Spleen (tissue), 11 donors: ENCODE measurements around the gene MAFF. TPM values are rescaled to one million over a fixed set of nuclear protein-coding genes. Genes with fewer than 3 reads are reported as not detected.

ENCODE experiments used
- DNase-seq: peaks from one replicate; pipeline ENCODE4 v3.0.0-alpha.2; 2020
- H3K27ac ChIP-seq, 8 donors: fragments of 200-600 bp; sonication (generic) in 7 of 8; 1 replicate in 4 of 8; 2 replicates in 4 of 8; pipeline versions ENCODE4 v1.5.0 to v1.8.0; 2016 to 2021; ENCODE audit warnings: inconsistent platforms in 4 of 8, mild to moderate bottlenecking in 4 of 8, moderate library complexity in 1 of 8
- H3K27me3 ChIP-seq, 7 donors: fragments of 200-600 bp; sonication (generic) in 6 of 7; replicated peaks in 1 of 7; 1 replicate in 4 of 7; 2 replicates in 3 of 7; pipeline versions ENCODE4 v1.5.0 to v1.8.0; 2016 to 2021; ENCODE audit warnings: inconsistent platforms in 3 of 7, mild to moderate bottlenecking in 1 of 7
- H3K36me3 ChIP-seq, 6 donors: fragments of 200-600 bp; sonication (generic) in 5 of 6; 1 replicate in 4 of 6; 2 replicates in 2 of 6; pipeline versions ENCODE4 v1.5.0 to v1.8.0; 2016 to 2021; ENCODE audit warnings: inconsistent platforms in 2 of 6
- H3K4me1 ChIP-seq, 6 donors: fragments of 200-600 bp; sonication (generic) in 5 of 6; 1 replicate in 3 of 6; 2 replicates in 3 of 6; pipeline versions ENCODE4 v1.5.0 to v1.8.0; 2016 to 2021; ENCODE audit warnings: inconsistent platforms in 3 of 6
- H3K4me3 ChIP-seq, 8 donors: fragments of 200-600 bp; sonication (generic) in 7 of 8; 1 replicate in 4 of 8; 2 replicates in 4 of 8; pipeline versions ENCODE4 v1.5.0 to v1.8.0; 2016 to 2021; ENCODE audit warnings: inconsistent platforms in 4 of 8, mild to moderate bottlenecking in 4 of 8, moderate library complexity in 2 of 8
- H3K9me3 ChIP-seq, 8 donors: fragments of 200-600 bp; sonication (generic) in 7 of 8; 1 replicate in 4 of 8; 2 replicates in 4 of 8; pipeline versions ENCODE4 v1.5.0 to v1.8.0; 2016 to 2021; ENCODE audit warnings: inconsistent platforms in 4 of 8
- CTCF ChIP-seq, 11 experiments: fragments of 200-600 bp in 7 of 11; fragments of 450-650 bp in 4 of 11; sonication (generic) in 4 of 11; IDR thresholded peaks in 8 of 11; conservative IDR thresholded peaks in 3 of 11; 1 replicate in 7 of 11; 2 replicates in 4 of 11; pipeline versions ENCODE4 v1.4.0 to v1.8.0; 2016 to 2021; ENCODE audit warnings: antibody characterized with exemption in 11 of 11, inconsistent platforms in 4 of 11, mild to moderate bottlenecking in 1 of 11
- POLR2A ChIP-seq, 3 donors: fragments of 450-650 bp; IDR thresholded peaks; one replicate each; pipeline ENCODE4 v1.5.1; 2017; ENCODE audit warnings: antibody characterized with exemption in 3 of 3, mild to moderate bottlenecking in 1 of 3
- POLR2AphosphoS5 ChIP-seq, 3 donors: sonication (generic); formaldehyde crosslinking; IDR thresholded peaks; one replicate each; pipeline ENCODE4 v1.5.1; 2017; ENCODE audit warnings: antibody characterized with exemption in 3 of 3
- WGBS, 5 donors: extraction: QIAGEN DNeasy Blood & Tissue Kit in 3 of 5; methylation state at CpG; one replicate each; pipeline versions ENCODE4 v1.1.5 to v1.1.7; 2013 to 2018; 5-methylcytosine and 5-hydroxymethylcytosine counted together
- intact Hi-C: fragments of 100-400 bp; cut with DNase I; formaldehyde crosslinking; loops from one replicate; pipeline ENCODE4 v1.15.0; 2023; ENCODE audit warnings: low total_unique reads
- polyA plus RNA-seq, 3 donors: library from polyadenylated mRNA; stranded (reverse); fragments of 200-250 nt; gene quantifications; one replicate each; pipeline ENCODE4 v1.2.1, GENCODE V29; 2013
- total RNA-seq, 7 donors: library from RNA; depleted of rRNA in 3 of 7; stranded (reverse); fragments of >200 nt in 3 of 7; fragmentation: NEBNext Ultra II Directional in 4 of 7; extraction: Animal tissue kit (Norgen Biotek cat#: 25700) in 4 of 7; gene quantifications; one replicate each; pipeline versions ENCODE4 v1.1.0 to v1.2.1, GENCODE V29; 2016 to 2021
- donor health status: healthy with polysubstance abuse.
- donor health status: DM: no; HTN: no; CAD: no; lungs with moderate emphysema.
- donor health status: DM: no; HTN: no; CAD: no.
- donor health status: Bipolar disorder and iron deficiency.
- donor health status: healthy.
- donor health status: DM: no; HTN: no; CAD: no.
- donor health status: DM: yes; HTN: yes; CAD: no.

MAFF gene
- total and polyA plus RNA-seq, 10 donors, result 2.1 to 32.4 (median 8.6) TPM

GRCh38 chr22:38228326-38228872, 26.6 kb downstream of the MAFF start:
- DNase-seq, result no peak
- intact Hi-C loops, result loop anchor here (10.0 kb wide), 1 partner anchor 104 kb away; no protein-coding TSS in a partner anchor
- no peaks in the 10 kb centered on the region for H3K9me3 ChIP-seq
- peaks cover 0 to 31% (median 20%) of the 10 kb centered on the region in 6 donors for H3K4me1 ChIP-seq
- H3K27ac ChIP-seq, result peak overlapping the region in 6 of 8 donors; percentile 50 to 80 (median 75)
- no peak overlapping the region for H3K4me3 ChIP-seq
- 73 to 82% (median 76%) methylated on average over 2 to 3 of the region's 3 CpGs for WGBS, 5 donors
- no peak for TF ChIP-seq POLR2A (IDR thresholded peaks at IDR 0.05)
- H3K36me3 ChIP-seq, result peaks cover 2 to 95% (median 40%) of the 10 kb centered on the region in 6 donors
- H3K27me3 ChIP-seq, result no peaks in the 10 kb centered on the region

GRCh38 chr22:38228873-38229740, 27.3 kb downstream of the MAFF start:
- WGBS, 5 donors, result 66 to 81% (median 78%) methylated on average over 11 to 14 of the region's 14 CpGs
- Histone ChIP-seq H3K9me3 (no peaks in the 10 kb centered on the region), H3K36me3 (peaks cover 2 to 95% (median 38%) of the 10 kb centered on the region in 6 donors), H3K27me3 (no peaks in the 10 kb centered on the region), H3K4me1 (peaks cover 0 to 31% (median 20%) of the 10 kb centered on the region in 6 donors), H3K4me3 (no peak overlapping the region), H3K27ac (peak overlapping the region in 7 of 8 donors; percentile 50 to 80 (median 72))
- intact Hi-C loops, result loop anchor here (10.0 kb wide), 1 partner anchor 104 kb away; no protein-coding TSS in a partner anchor
- TF ChIP-seq CTCF (IDR thresholded peaks at IDR 0.05 in 8 of 11, conservative IDR thresholded peaks at IDR 0.05 in 3 of 11), result no peak
- peak; percentile 33 to 53 (median 43) for TF ChIP-seq POLR2AphosphoS5 (IDR thresholded peaks at IDR 0.05)
- no peak for DNase-seq

DNA sequence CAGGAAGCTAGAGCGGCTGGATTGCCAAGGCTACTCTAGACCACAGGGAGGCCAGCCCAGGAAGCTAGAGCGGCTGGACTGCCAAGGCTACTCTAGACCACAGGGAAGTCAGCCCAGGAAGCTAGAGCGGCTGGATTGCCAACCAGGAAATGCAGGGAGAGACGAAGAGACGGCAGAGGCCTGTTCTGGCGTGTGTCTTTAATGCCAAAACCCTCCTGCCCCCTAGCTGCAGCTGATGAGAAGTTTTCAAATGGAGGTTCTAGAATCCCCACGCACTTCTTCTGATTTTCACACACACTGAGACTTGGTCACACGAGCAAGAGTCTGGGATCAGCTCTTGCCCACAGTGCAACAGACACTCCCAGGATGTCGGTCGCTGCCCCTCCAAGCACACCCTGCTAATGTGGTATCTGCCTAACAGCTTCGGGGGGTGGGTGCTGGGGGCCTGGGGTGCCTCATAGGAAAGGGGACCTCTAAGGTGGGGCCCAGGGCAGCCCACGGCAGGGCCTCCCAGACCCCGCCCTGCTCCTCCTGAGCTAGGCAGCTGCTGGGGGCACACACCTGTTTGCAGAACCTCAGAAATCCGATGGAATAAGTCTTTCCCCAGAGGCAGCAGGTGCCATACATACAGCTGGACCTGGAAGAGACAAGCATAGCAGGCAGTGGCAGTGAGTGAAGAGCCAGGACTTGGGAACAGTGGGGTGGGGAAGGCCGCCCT, 28.5 kb downstream of the MAFF start:
- Histone ChIP-seq H3K27me3 (no peaks in the 10 kb centered on the region), H3K27ac (peak overlapping the region in 7 of 8 donors; percentile 36 to 69 (median 56)), H3K36me3 (peaks cover 0 to 95% (median 37%) of the 10 kb centered on the region in 6 donors), H3K4me3 (no peak overlapping the region), H3K4me1 (peaks cover 0 to 31% (median 20%) of the 10 kb centered on the region in 6 donors), H3K9me3 (no peaks in the 10 kb centered on the region)
- intact Hi-C loops, result loop anchor here (10.0 kb wide), 1 partner anchor 165 kb away; no protein-coding TSS in a partner anchor
- no peak for TF ChIP-seq POLR2A (IDR thresholded peaks at IDR 0.05)
- TF ChIP-seq CTCF (IDR thresholded peaks at IDR 0.05 in 8 of 11, conservative IDR thresholded peaks at IDR 0.05 in 3 of 11), result peak in 9 of 11 experiments; percentile 14 to 50 (median 41)
- TF ChIP-seq POLR2AphosphoS5 (IDR thresholded peaks at IDR 0.05), result no peak
- DNase-seq, result no peak
- 51 to 76% (median 56%) methylated on average over 8 to 15 of the region's 15 CpGs for WGBS, 5 donors

DNA sequence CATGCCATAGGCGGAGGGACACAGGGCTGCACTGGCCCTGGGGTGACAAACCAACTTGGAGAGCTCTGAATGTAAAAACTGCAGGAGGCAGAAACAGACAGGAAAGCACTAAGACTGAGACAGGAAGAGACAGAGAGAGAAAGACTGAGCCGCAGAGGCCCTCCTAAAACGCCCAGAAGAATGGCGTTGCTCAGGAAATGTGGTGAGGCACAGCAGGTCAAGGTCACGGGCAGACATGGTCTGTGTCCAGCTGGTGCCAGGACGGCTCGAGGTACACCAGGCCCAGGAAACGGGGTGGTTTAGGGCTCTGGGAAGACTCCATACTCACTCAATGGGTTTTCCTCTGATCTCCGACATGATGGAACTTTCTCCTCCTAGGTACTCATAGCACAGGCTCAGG, 29.1 kb downstream of the MAFF start:
- Histone ChIP-seq H3K27me3 (no peaks in the 10 kb centered on the region), H3K4me1 (peaks cover 0 to 31% (median 20%) of the 10 kb centered on the region in 6 donors), H3K4me3 (no peak overlapping the region), H3K27ac (peak overlapping the region in 7 of 8 donors; percentile 36 to 69 (median 56)), H3K9me3 (no peaks in the 10 kb centered on the region), H3K36me3 (peaks cover 0 to 95% (median 35%) of the 10 kb centered on the region in 6 donors)
- TF ChIP-seq CTCF (IDR thresholded peaks at IDR 0.05 in 8 of 11, conservative IDR thresholded peaks at IDR 0.05 in 3 of 11) (no peak), POLR2AphosphoS5 (IDR thresholded peaks at IDR 0.05) (peak in 1 of 3 donors; percentile 52)
- intact Hi-C loops, result loop anchor here (10.0 kb wide), 1 partner anchor 166 kb away; no protein-coding TSS in a partner anchor
- no peak for DNase-seq
- 47 to 82% (median 65%) methylated on average over 9 of the region's 9 CpGs for WGBS, 5 donors
